Neural crest cell (in vitro differentiated cells): ENCODE measurements around the gene HDAC11. TPM values are rescaled to one million over a fixed set of nuclear protein-coding genes. Genes with fewer than 3 reads are reported as not detected.

ENCODE experiments used
- DNase-seq: peaks from one replicate; pipeline ENCODE4 v3.0.0; 2021; ENCODE audit warnings: low read depth, mixed read lengths, low spot score
- H3K27ac Mint-ChIP-seq: one replicate; pipeline ENCODE4 v1.8.0; 2021; ENCODE audit warnings: mild to moderate bottlenecking, mixed read lengths; ENCODE audit not compliant: unreplicated experiment
- H3K27me3 Mint-ChIP-seq: 2 replicates; pipeline ENCODE4 v1.8.0; 2021; ENCODE audit warnings: low read depth, mild to moderate bottlenecking, mixed read lengths
- H3K36me3 Mint-ChIP-seq: 2 replicates; pipeline ENCODE4 v1.8.0; 2021; ENCODE audit warnings: low read depth, mild to moderate bottlenecking, mixed read lengths
- H3K4me1 Mint-ChIP-seq: 2 replicates; pipeline ENCODE4 v1.8.0; 2021; ENCODE audit warnings: mixed read lengths
- H3K4me3 Mint-ChIP-seq: one replicate; pipeline ENCODE4 v1.8.0; 2021; ENCODE audit warnings: mild to moderate bottlenecking, mixed read lengths
- H3K9me3 Mint-ChIP-seq: 2 replicates; pipeline ENCODE4 v1.8.0; 2021; ENCODE audit warnings: mixed read lengths
- CTCF ChIP-seq: fragments of 200-600 bp; sonication (generic); conservative IDR thresholded peaks from 2 replicates; pipeline ENCODE4 v1.5.0; 2021; ENCODE audit warnings: antibody characterized with exemption, mild to moderate bottlenecking
- total RNA-seq: library from RNA; stranded (reverse); gene quantifications from 2 replicates; pipeline ENCODE4 v1.2.1, GENCODE V29; 2021

HDAC11 gene
- total RNA-seq, 1 donor from 2014 or later: 14.0 TPM

- DNase-seq: no peak
- no peak overlapping the region for H3K4me3 Mint-ChIP-seq
- H3K27ac Mint-ChIP-seq: no peak overlapping the region
Observed at GRCh38 chr3:13526626-13526949, 46.5 kb downstream of the HDAC11 start.

GRCh38 chr3:13528217-13528867, 48.2 kb downstream of the HDAC11 start:
- Mint-ChIP-seq H3K27ac (peak overlapping the region; percentile 62), H3K9me3 (no peaks in the 10 kb centered on the region), H3K36me3 (no peaks in the 10 kb centered on the region), H3K4me3 (no peak overlapping the region), H3K4me1 (peaks cover 29% of the 10 kb centered on the region), H3K27me3 (no peaks in the 10 kb centered on the region)
- DNase-seq: peak; percentile 29
- peak; percentile 52 for TF ChIP-seq CTCF

More at GRCh38 chr3:13526626-13526949, 46.5 kb downstream of the HDAC11 start:
- peaks cover 3% of the 10 kb centered on the region for H3K9me3 Mint-ChIP-seq
- no peaks in the 10 kb centered on the region for H3K27me3 Mint-ChIP-seq
- peaks cover 29% of the 10 kb centered on the region for H3K4me1 Mint-ChIP-seq
- TF ChIP-seq CTCF: no peak
- H3K36me3 Mint-ChIP-seq: no peaks in the 10 kb centered on the region

GRCh38 chr3:13529196-13530112, 49.3 kb downstream of the HDAC11 start:
- no peak for TF ChIP-seq CTCF
- peak overlapping the region; percentile 21 for H3K27ac Mint-ChIP-seq
- H3K4me3 Mint-ChIP-seq: no peak overlapping the region
- DNase-seq: no peak
- no peaks in the 10 kb centered on the region for H3K36me3 Mint-ChIP-seq
- no peaks in the 10 kb centered on the region for H3K9me3 Mint-ChIP-seq
- peaks cover 29% of the 10 kb centered on the region for H3K4me1 Mint-ChIP-seq
- H3K27me3 Mint-ChIP-seq: no peaks in the 10 kb centered on the region

DNA sequence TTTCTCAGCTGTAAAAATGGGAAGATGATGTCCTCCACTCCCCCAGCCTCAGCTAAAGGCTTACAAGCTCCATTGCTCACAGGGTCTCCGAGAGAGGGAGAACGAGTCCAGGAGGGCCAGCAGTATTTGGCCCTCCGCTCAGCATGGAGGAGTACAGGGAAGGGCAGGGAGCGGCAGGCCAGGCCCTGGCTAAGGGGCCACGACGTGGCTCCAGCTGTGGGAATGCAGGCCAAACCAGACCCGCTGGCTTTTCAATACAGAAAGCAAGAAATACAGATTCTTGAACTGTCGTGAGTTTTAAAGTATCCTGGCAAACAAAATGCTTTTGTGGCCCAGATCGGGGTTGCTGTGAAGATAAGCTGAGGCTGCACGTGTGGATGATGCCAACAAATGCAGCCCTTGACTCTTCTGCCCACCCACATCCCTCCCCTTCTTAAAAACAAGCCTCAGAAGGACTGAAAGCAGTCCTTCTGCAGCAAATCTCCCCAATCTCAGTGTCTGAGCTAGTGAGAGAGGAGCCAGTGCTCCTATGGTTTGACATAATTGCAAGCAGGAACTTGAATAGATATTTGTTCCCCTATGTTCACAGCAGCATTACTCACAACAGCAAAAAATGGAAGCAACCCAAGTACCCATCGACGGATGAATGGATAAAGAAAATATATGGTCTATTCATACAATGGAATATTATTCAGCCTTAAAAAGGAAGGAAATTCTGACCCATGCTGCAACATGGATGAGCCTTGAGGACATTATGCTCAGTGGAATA, 50.3 kb downstream of the HDAC11 start:
- H3K4me1 Mint-ChIP-seq: peaks cover 29% of the 10 kb centered on the region
- H3K4me3 Mint-ChIP-seq: no peak overlapping the region
- no peaks in the 10 kb centered on the region for H3K9me3 Mint-ChIP-seq
- no peak for DNase-seq
- H3K36me3 Mint-ChIP-seq: no peaks in the 10 kb centered on the region
- no peak for TF ChIP-seq CTCF
- no peak overlapping the region for H3K27ac Mint-ChIP-seq
- H3K27me3 Mint-ChIP-seq: no peaks in the 10 kb centered on the region

GRCh38 chr3:13532085-13532484, 52.0 kb downstream of the HDAC11 start:
- no peak for DNase-seq
- Mint-ChIP-seq H3K36me3 (no peaks in the 10 kb centered on the region), H3K27me3 (no peaks in the 10 kb centered on the region), H3K27ac (no peak overlapping the region), H3K4me3 (no peak overlapping the region), H3K4me1 (peaks cover 31% of the 10 kb centered on the region), H3K9me3 (no peaks in the 10 kb centered on the region)
- no peak for TF ChIP-seq CTCF
